Ovary (tissue), 9 donors: ENCODE measurements around the gene GRK6. TPM values are rescaled to one million over a fixed set of nuclear protein-coding genes. Genes with fewer than 3 reads are reported as not detected.

Experiments
- DNase-seq, 5 donors: peaks; one replicate each; pipeline ENCODE4 v3.0.0-alpha.2; 2019 to 2020
- H3K27ac ChIP-seq, 2 donors: fragments of 200-600 bp; one replicate each; pipeline versions ENCODE4 v1.5.1 to v1.8.0; 2019 to 2022
- H3K27me3 ChIP-seq: fragments of 200-600 bp; one replicate; pipeline ENCODE4 v1.8.0; 2022
- H3K36me3 ChIP-seq: fragments of 200-600 bp; sonication (generic); one replicate; pipeline ENCODE4 v1.5.1; 2019
- H3K4me1 ChIP-seq: one replicate; pipeline ENCODE4 v1.8.1; 2013; ENCODE audit warnings: mild to moderate bottlenecking, moderate library complexity; ENCODE audit not compliant: insufficient read depth
- H3K4me3 ChIP-seq: fragments of 200-600 bp; sonication (generic); one replicate; pipeline ENCODE4 v1.5.1; 2017
- H3K9me3 ChIP-seq, 2 donors: fragments of 200-600 bp in 1 of 2; sonication (generic) in 1 of 2; one replicate each; pipeline versions ENCODE4 v1.5.1 to v1.8.1; 2013 to 2019; ENCODE audit warnings: mild to moderate bottlenecking in 1 of 2, moderate library complexity in 1 of 2
- EP300 ChIP-seq: sonication (generic); formaldehyde crosslinking; IDR thresholded peaks from one replicate; pipeline ENCODE4 v1.6.1; 2017; ENCODE audit warnings: antibody characterized with exemption
- POLR2A ChIP-seq: fragments of 450-650 bp; IDR thresholded peaks from one replicate; pipeline ENCODE4 v1.6.1; 2017; ENCODE audit warnings: antibody characterized with exemption, mild to moderate bottlenecking, moderate library complexity
- WGBS, 3 donors: extraction: QIAGEN DNeasy Blood & Tissue Kit in 1 of 3; methylation state at CpG; one replicate each; pipeline versions ENCODE4 v1.1.5 to v1.1.7; 2013 to 2017; 5-methylcytosine and 5-hydroxymethylcytosine counted together
- intact Hi-C, 4 donors: fragments of 100-400 bp; cut with DNase I; formaldehyde crosslinking; loops; one replicate each; pipeline versions ENCODE4 v1.11.0 to v1.15.1; 2022 to 2023
- polyA plus RNA-seq, 2 donors: library from polyadenylated mRNA; stranded (reverse); fragments of 200-250 nt in 1 of 2; fragments of 350-450 nt in 1 of 2; fragmentation: Illumina TruSeq in 1 of 2; extraction: RNeasy Lipid Tissue Mini Kit (QIAGEN cat#74804) in 1 of 2; gene quantifications; one replicate each; pipeline ENCODE4 v1.2.3, GENCODE V29; 2013 to 2014
- total RNA-seq, 7 donors: library from RNA; depleted of rRNA in 2 of 7; stranded (reverse); fragments of >200 nt in 2 of 7; fragmentation: NEBNext Ultra II Directional in 3 of 7; extraction: Animal tissue kit (Norgen Biotek cat#: 25700) in 3 of 7; gene quantifications; one replicate each; pipeline versions ENCODE4 v1.1.0 to v1.2.4, GENCODE V29; 2016 to 2023
- TF ChIP-seq, protein P1 (sequence below), 3 donors: fragments of 450-650 bp in 2 of 3; fragments of 200-600 bp in 1 of 3; IDR thresholded peaks; one replicate each; pipeline versions ENCODE4 v1.5.1 to v1.8.0; 2016 to 2022; ENCODE audit warnings: antibody characterized with exemption in 3 of 3, mild to moderate bottlenecking in 1 of 3
- donor health status: DM: no; HTN: no; CAD: no; lungs with moderate emphysema.
- donor health status: DM: no; HTN: no; CAD: no.
- donor health status: Bipolar disorder and iron deficiency.
- donor health status: DM: yes; HTN: yes; CAD: no.
- donor health status: DM: no; HTN: no; CAD: no.
- donor health status: DM: yes; HTN: yes; CAD: no.

The GRK6 gene
- total and polyA plus RNA-seq, 9 donors, result 5.9 to 30.3 (median 18.6) TPM

DNA sequence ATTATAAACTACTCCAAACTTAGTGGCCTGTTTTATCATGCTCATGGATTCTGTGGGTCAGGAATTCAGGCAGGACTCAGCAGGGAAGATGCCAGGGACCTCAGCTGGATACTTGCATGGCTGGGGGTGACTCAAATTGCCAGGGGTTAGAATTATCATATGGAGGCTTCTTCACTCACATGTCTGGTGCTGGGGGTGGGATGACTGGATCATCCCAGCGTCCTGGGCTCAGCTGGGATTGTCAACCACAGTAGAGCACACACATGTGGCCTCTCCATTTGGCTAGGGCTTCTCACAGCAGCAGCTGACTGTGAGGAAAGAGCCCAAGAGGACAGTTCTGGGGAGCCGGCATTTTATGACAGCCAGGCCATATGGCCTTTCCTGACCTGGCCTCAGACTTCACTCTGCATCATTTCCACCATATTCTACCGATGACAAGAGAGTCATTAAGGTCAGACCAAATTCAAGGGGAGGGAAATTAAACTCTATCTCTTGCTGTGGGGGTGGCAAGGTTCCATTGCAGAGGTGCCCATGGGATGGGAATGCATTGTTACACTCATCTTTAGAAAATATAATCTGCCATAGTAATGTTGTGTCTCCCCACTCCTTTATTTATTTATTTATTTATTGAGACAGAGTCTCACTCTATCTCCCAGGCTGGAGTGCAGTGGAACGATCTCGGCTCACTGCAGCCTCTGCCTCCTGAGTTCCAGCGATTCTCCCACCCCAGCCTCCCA lies 5.2 kb upstream of the GRK6 start:
- Histone ChIP-seq H3K27ac (no peak overlapping the region), H3K4me1 (peaks cover 4% of the 10 kb centered on the region), H3K36me3 (no peaks in the 10 kb centered on the region), H3K27me3 (no peaks in the 10 kb centered on the region), H3K9me3 (no peaks in the 10 kb centered on the region), H3K4me3 (no peak overlapping the region)
- DNase-seq, result no peak
- intact Hi-C loops, result no loop called here
- 59 to 70% (median 69%) methylated on average over 6 of the region's 6 CpGs for WGBS, 3 donors
- TF ChIP-seq EP300, result no peak
- no peak for TF ChIP-seq POLR2A
- TF ChIP-seq, protein P1, sequence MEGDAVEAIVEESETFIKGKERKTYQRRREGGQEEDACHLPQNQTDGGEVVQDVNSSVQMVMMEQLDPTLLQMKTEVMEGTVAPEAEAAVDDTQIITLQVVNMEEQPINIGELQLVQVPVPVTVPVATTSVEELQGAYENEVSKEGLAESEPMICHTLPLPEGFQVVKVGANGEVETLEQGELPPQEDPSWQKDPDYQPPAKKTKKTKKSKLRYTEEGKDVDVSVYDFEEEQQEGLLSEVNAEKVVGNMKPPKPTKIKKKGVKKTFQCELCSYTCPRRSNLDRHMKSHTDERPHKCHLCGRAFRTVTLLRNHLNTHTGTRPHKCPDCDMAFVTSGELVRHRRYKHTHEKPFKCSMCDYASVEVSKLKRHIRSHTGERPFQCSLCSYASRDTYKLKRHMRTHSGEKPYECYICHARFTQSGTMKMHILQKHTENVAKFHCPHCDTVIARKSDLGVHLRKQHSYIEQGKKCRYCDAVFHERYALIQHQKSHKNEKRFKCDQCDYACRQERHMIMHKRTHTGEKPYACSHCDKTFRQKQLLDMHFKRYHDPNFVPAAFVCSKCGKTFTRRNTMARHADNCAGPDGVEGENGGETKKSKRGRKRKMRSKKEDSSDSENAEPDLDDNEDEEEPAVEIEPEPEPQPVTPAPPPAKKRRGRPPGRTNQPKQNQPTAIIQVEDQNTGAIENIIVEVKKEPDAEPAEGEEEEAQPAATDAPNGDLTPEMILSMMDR (IDR thresholded peaks at IDR 0.05), result no peak

- intact Hi-C loops, result no loop called here
- H3K9me3 ChIP-seq, result no peaks in the 10 kb centered on the region
- no peak overlapping the region for H3K4me3 ChIP-seq
- H3K36me3 ChIP-seq, result no peaks in the 10 kb centered on the region
- 82 to 95% (median 87%) methylated on average over 2 of the region's 2 CpGs for WGBS, 3 donors
- DNase-seq, result no peak
- no peak overlapping the region for H3K27ac ChIP-seq
- H3K4me1 ChIP-seq, result peaks cover 11% of the 10 kb centered on the region
- TF ChIP-seq, protein P1 (IDR thresholded peaks at IDR 0.05), result no peak
- TF ChIP-seq POLR2A (no peak), EP300 (no peak)
- H3K27me3 ChIP-seq, result no peaks in the 10 kb centered on the region
These were observed 2.8 kb upstream of the GRK6 start for GRCh38 chr5:177423671-177424070.

GRCh38 chr5:177425196-177425800 lies 1.2 kb upstream of the GRK6 start:
- Histone ChIP-seq H3K36me3 (no peaks in the 10 kb centered on the region), H3K9me3 (no peaks in the 10 kb centered on the region), H3K4me1 (peaks cover 11% of the 10 kb centered on the region), H3K27ac (peak overlapping the region; percentile 88 to 91), H3K4me3 (peak overlapping the region; percentile 45), H3K27me3 (no peaks in the 10 kb centered on the region)
- intact Hi-C loops, result no loop called here
- TF ChIP-seq, protein P1 (IDR thresholded peaks at IDR 0.05), result no peak
- no peak for TF ChIP-seq EP300
- no peak for TF ChIP-seq POLR2A
- no peak for DNase-seq
- WGBS, 3 donors, result 52 to 60% (median 59%) methylated on average over 13 of the region's 13 CpGs

DNA sequence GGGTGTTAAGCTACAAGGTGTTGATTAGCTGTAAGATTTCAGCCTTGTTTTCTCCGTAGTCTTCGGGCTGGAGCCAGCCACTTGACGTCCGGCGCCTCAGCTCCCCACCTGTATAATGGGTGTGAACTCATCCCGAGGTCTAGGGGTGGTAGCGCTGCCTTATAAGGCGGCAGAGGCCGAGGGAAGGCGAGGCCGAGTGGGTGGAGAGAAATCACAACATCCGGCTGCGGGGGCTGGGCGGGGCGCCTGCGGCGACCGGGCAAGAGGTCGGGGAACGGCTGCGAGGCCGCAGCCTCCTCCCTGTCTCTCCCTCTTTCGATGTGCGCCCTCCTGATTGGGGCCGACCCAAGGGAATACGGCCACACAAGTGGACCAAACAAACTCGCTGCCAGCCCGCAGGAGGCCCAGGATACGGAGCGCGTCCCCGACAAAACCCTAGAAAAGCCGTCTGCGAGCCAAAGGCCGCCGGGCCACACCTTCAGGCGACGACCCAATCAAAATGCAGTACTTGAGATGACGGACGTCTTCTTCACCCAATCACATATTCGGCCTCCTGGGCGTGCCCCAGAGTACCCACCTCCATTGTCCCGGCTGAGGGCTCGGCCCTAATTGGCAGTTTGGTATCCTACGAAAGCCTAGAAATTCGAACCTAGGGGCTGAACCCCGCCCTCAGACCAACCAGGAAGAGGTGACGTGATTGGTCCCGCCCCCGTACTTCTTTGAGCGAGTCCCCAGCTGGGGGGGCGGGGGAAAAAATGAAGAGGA lies 493 bp upstream of the GRK6 start:
- intact Hi-C loops, result no loop called here
- peak; percentile 99 to 100 (median 100) for DNase-seq
- TF ChIP-seq EP300, result peak; percentile 74
- peak; percentile 71 for TF ChIP-seq POLR2A
- TF ChIP-seq, protein P1 (IDR thresholded peaks at IDR 0.05), result no peak

More for the DNA sequence above, 493 bp upstream of the GRK6 start:
- H3K4me1 ChIP-seq, result peaks cover 11% of the 10 kb centered on the region
- H3K4me3 ChIP-seq, result peak overlapping the region; percentile 45
- 0 to 1% (median 0%) methylated on average over 49 to 52 of the region's 52 CpGs for WGBS, 3 donors
- peak overlapping the region; percentile 88 to 91 for H3K27ac ChIP-seq
- no peaks in the 10 kb centered on the region for H3K36me3 ChIP-seq
- no peaks in the 10 kb centered on the region for H3K9me3 ChIP-seq
- H3K27me3 ChIP-seq, result no peaks in the 10 kb centered on the region
